Tibial nerve (tissue), 4 donors: Measurements from ENCODE around the gene TPRG1L. TPM values are rescaled to one million over a fixed set of nuclear protein-coding genes. Genes with fewer than 3 reads are reported as not detected.

Source experiments
- DNase-seq, 2 donors: peaks; one replicate each; pipeline ENCODE4 v3.0.0-alpha.2; 2019; ENCODE audit warnings: low spot score in 2 of 2
- H3K27ac ChIP-seq, 4 donors: fragments of 200-600 bp; sonication (generic) in 3 of 4; one replicate each; pipeline ENCODE4 v1.5.1; 2017 to 2019; ENCODE audit warnings: mild to moderate bottlenecking in 1 of 4
- H3K27me3 ChIP-seq, 2 donors: fragments of 200-600 bp; sonication (generic) in 1 of 2; one replicate each; pipeline versions ENCODE4 v1.5.1 to v1.6.0; 2017 to 2019
- H3K36me3 ChIP-seq, 3 donors: fragments of 200-600 bp; sonication (generic); one replicate each; pipeline ENCODE4 v1.5.1; 2018 to 2019
- H3K4me1 ChIP-seq, 4 donors: fragments of 200-600 bp; sonication (generic) in 3 of 4; one replicate each; pipeline ENCODE4 v1.5.1; 2017 to 2019
- H3K4me3 ChIP-seq, 4 donors: fragments of 200-600 bp; sonication (generic) in 3 of 4; one replicate each; pipeline ENCODE4 v1.5.1; 2017 to 2019; ENCODE audit warnings: mild to moderate bottlenecking in 1 of 4, moderate library complexity in 1 of 4
- H3K9me3 ChIP-seq, 4 donors: fragments of 200-600 bp; sonication (generic) in 3 of 4; one replicate each; pipeline ENCODE4 v1.5.1; 2017 to 2019
- CTCF ChIP-seq, 5 experiments: fragments of 200-600 bp in 3 of 5; fragments of 450-650 bp in 2 of 5; sonication (generic) in 3 of 5; IDR thresholded peaks; one replicate each; pipeline ENCODE4 v1.5.1; 2016 to 2019; ENCODE audit warnings: antibody characterized with exemption in 5 of 5, mild to moderate bottlenecking in 3 of 5, moderate library complexity in 2 of 5
- EP300 ChIP-seq, 2 donors: sonication (generic); formaldehyde crosslinking; IDR thresholded peaks; one replicate each; pipeline ENCODE4 v1.6.1; 2017; ENCODE audit warnings: antibody characterized with exemption in 2 of 2, mild to moderate bottlenecking in 1 of 2
- POLR2A ChIP-seq, 2 donors: fragments of 450-650 bp; IDR thresholded peaks; one replicate each; pipeline ENCODE4 v1.6.1; 2017; ENCODE audit warnings: antibody characterized with exemption in 2 of 2, mild to moderate bottlenecking in 2 of 2, moderate library complexity in 2 of 2
- whole genome bisulfite sequencing, 2 donors: methylation state at CpG; one replicate each; pipeline ENCODE4 v1.1.5; 2018; 5-methylcytosine and 5-hydroxymethylcytosine counted together
- total RNA-seq, 4 donors: library from RNA; depleted of rRNA; stranded (reverse); fragments of >200 nt; gene quantifications; one replicate each; pipeline ENCODE4 v1.1.0, GENCODE V29; 2016

The TPRG1L gene
- total RNA-seq, 4 donors from 2014 or later = 26.7 to 39.8 (median 34.7) TPM

- Histone ChIP-seq H3K36me3 (no peaks in the 10 kb centered on the region), H3K9me3 (no peaks in the 10 kb centered on the region), H3K27me3 (peaks cover 5 to 64% of the 10 kb centered on the region in 2 donors), H3K4me3 (peak overlapping the region in 2 of 4 donors; percentile 1 to 45), H3K27ac (no peak overlapping the region), H3K4me1 (peaks cover 0 to 48% (median 21%) of the 10 kb centered on the region in 4 donors)
- DNase-seq = no peak
- WGBS, 2 donors = 12 to 20% methylated on average over 17 to 48 of the region's 68 CpGs
- TF ChIP-seq EP300 (IDR thresholded peaks at IDR 0.05) = no peak
- no peak for TF ChIP-seq CTCF (IDR thresholded peaks at IDR 0.05)
- no peak for TF ChIP-seq POLR2A (IDR thresholded peaks at IDR 0.05)
Observed at GRCh38 chr1:3652548-3653285, 27.9 kb downstream of the TPRG1L start.

GRCh38 chr1:3653286-3653618 lies 28.4 kb downstream of the TPRG1L start:
- TF ChIP-seq POLR2A (IDR thresholded peaks at IDR 0.05) = no peak
- no peak for TF ChIP-seq EP300 (IDR thresholded peaks at IDR 0.05)
- TF ChIP-seq CTCF (IDR thresholded peaks at IDR 0.05) = no peak
- Histone ChIP-seq H3K4me3 (no peak overlapping the region), H3K36me3 (no peaks in the 10 kb centered on the region), H3K4me1 (peaks cover 0 to 46% (median 21%) of the 10 kb centered on the region in 4 donors), H3K27ac (no peak overlapping the region), H3K9me3 (no peaks in the 10 kb centered on the region), H3K27me3 (peaks cover 5 to 69% of the 10 kb centered on the region in 2 donors)
- no peak for DNase-seq
- 41 to 50% methylated on average over 10 of the region's 10 CpGs for WGBS, 2 donors

- TF ChIP-seq CTCF (IDR thresholded peaks at IDR 0.05) (no peak), POLR2A (IDR thresholded peaks at IDR 0.05) (no peak), EP300 (IDR thresholded peaks at IDR 0.05) (no peak)
- H3K36me3 ChIP-seq = no peaks in the 10 kb centered on the region
- no peaks in the 10 kb centered on the region for H3K9me3 ChIP-seq
- peaks cover 0 to 32% (median 21%) of the 10 kb centered on the region in 4 donors for H3K4me1 ChIP-seq
- no peak for DNase-seq
- H3K4me3 ChIP-seq = no peak overlapping the region
- 80 to 85% methylated on average over 22 of the region's 22 CpGs for WGBS, 2 donors
- H3K27ac ChIP-seq = no peak overlapping the region
- H3K27me3 ChIP-seq = peaks cover 5 to 79% of the 10 kb centered on the region in 2 donors
Observed at GRCh38 chr1:3654549-3655281, 29.9 kb downstream of the TPRG1L start.

GRCh38 chr1:3656450-3657095 lies 31.8 kb downstream of the TPRG1L start:
- Histone ChIP-seq H3K4me1 (peaks cover 0 to 17% (median 9%) of the 10 kb centered on the region in 4 donors), H3K27me3 (peaks cover 0 to 65% of the 10 kb centered on the region in 2 donors), H3K9me3 (no peaks in the 10 kb centered on the region), H3K36me3 (no peaks in the 10 kb centered on the region), H3K27ac (no peak overlapping the region), H3K4me3 (no peak overlapping the region)
- no peak for TF ChIP-seq POLR2A (IDR thresholded peaks at IDR 0.05)
- no peak for TF ChIP-seq EP300 (IDR thresholded peaks at IDR 0.05)
- TF ChIP-seq CTCF (IDR thresholded peaks at IDR 0.05) = no peak
- DNase-seq = no peak
- WGBS, 2 donors = 82 to 85% methylated on average over 13 of the region's 13 CpGs
